IMR-90 (cell line): ENCODE data around the gene ADISSP. TPM values are rescaled to one million over a fixed set of nuclear protein-coding genes. Genes with fewer than 3 reads are reported as not detected.

Experiments
- ATAC-seq: fragments of 200-7000 bp; cut with Tn5 transposase; 2 replicates; pipeline ENCODE4 v1.9.1; 2020; ENCODE audit warnings: low read depth, mild to moderate bottlenecking, moderate library complexity
- BruUV-seq: library from RNA; stranded (reverse); fragments of 400-500 nt; replicated peaks from 2 replicates; lab custom pipeline; 2021; lab: Mats Ljungman, UMichigan
- CTCF ChIA-PET: fragments of 300-600 bp; formaldehyde crosslinking; extraction: SDS; loops from one replicate; lab custom pipeline; 2021; ENCODE audit warnings: antibody characterized with exemption; lab: Yijun Ruan, JAX
- POLR2A ChIA-PET: fragments of 300-600 bp; sonication (Branson Sonifier 250); formaldehyde crosslinking; loops from one replicate; lab custom pipeline; 2022; ENCODE audit warnings: antibody characterized with exemption; ENCODE audit not compliant: unreplicated experiment; lab: Charles Lee
- DNase-seq: peaks from one replicate; pipeline ENCODE4 v3.0.0; 2013
- H2AFZ ChIP-seq: replicated peaks from 2 replicates; pipeline ENCODE3; 2013; ENCODE audit warnings: low read length, mild to moderate bottlenecking; ENCODE audit not compliant: poor library complexity
- H2AK5ac ChIP-seq: 2 replicates; pipeline ENCODE4 v1.6.1; 2013; ENCODE audit warnings: low read depth, low read length, inconsistent platforms
- H2AK9ac ChIP-seq: replicated peaks from 2 replicates; pipeline ENCODE3; 2013; ENCODE audit warnings: mild to moderate bottlenecking, low read depth, low read length, moderate library complexity; ENCODE audit not compliant: poor library complexity
- H2BK120ac ChIP-seq: 2 replicates; pipeline ENCODE4 v1.6.1; 2013; ENCODE audit warnings: low read depth, low read length, inconsistent platforms
- H2BK15ac ChIP-seq: 3 replicates; pipeline ENCODE4 v1.6.1; 2013; ENCODE audit warnings: low read depth, low read length, inconsistent platforms
- H2BK20ac ChIP-seq: 2 replicates; pipeline ENCODE4 v1.6.1; 2013; ENCODE audit warnings: low read depth, mild to moderate bottlenecking, inconsistent platforms, low read length, moderate library complexity
- H2BK5ac ChIP-seq: 2 replicates; pipeline ENCODE4 v1.6.1; 2013; ENCODE audit warnings: mild to moderate bottlenecking, low read depth, low read length, inconsistent platforms; ENCODE audit not compliant: poor library complexity, severe bottlenecking
- H3K14ac ChIP-seq: replicated peaks from 2 replicates; pipeline ENCODE4 v1.6.1; 2013; ENCODE audit warnings: low read depth, low read length, inconsistent platforms
- H3K18ac ChIP-seq: 2 replicates; pipeline ENCODE4 v1.6.1; 2013; ENCODE audit warnings: low read depth, low read length, control low read depth
- H3K23ac ChIP-seq: 2 replicates; pipeline ENCODE4 v1.6.1; 2013; ENCODE audit warnings: low read depth, low read length, inconsistent platforms
- H3K27ac ChIP-seq: 2 replicates; pipeline ENCODE4 v1.5.1; 2013; ENCODE audit warnings: mild to moderate bottlenecking, control low read depth, low read length; ENCODE audit not compliant: insufficient read depth
- H3K27me3 ChIP-seq: 2 replicates; pipeline ENCODE4 v1.6.1; 2013; ENCODE audit warnings: low read length; ENCODE audit not compliant: control insufficient read depth, insufficient read depth
- H3K36me3 ChIP-seq: 2 replicates; pipeline ENCODE4 v1.6.1; 2013; ENCODE audit warnings: low read length, mixed read lengths; ENCODE audit not compliant: control insufficient read depth, insufficient read depth
- H3K4ac ChIP-seq: 2 replicates; pipeline ENCODE4 v1.6.1; 2013; ENCODE audit warnings: low read depth, low read length, inconsistent platforms
- H3K4me1 ChIP-seq: 2 replicates; pipeline ENCODE4 v1.6.1; 2013; ENCODE audit warnings: low read length, mixed read lengths; ENCODE audit not compliant: control insufficient read depth, insufficient read depth
- H3K4me2 ChIP-seq: 2 replicates; pipeline ENCODE4 v1.6.1; 2013; ENCODE audit warnings: low read depth, mild to moderate bottlenecking, control low read depth, low read length, moderate library complexity
- H3K4me3 ChIP-seq: 2 replicates; pipeline ENCODE4 v1.5.1; 2013; ENCODE audit warnings: low read depth, mild to moderate bottlenecking, control low read depth, low read length, moderate library complexity; ENCODE audit not compliant: insufficient read depth
- H3K56ac ChIP-seq: 2 replicates; pipeline ENCODE4 v1.6.1; 2013; ENCODE audit warnings: low read length, inconsistent platforms; ENCODE audit not compliant: insufficient read depth; ENCODE audit errors: extremely low read depth
- H3K79me1 ChIP-seq, 2 experiments: 2 replicates each; pipeline ENCODE4 v1.6.1; 2013; ENCODE audit warnings: low read length in 2 of 2, inconsistent platforms in 1 of 2, low read depth in 1 of 2
- H3K9ac ChIP-seq: 2 replicates; pipeline ENCODE4 v1.6.1; 2013; ENCODE audit warnings: low read depth, low read length, control low read depth
- H3K9me1 ChIP-seq: 2 replicates; pipeline ENCODE4 v1.6.1; 2013; ENCODE audit warnings: low read length, inconsistent platforms; ENCODE audit not compliant: insufficient read depth
- H3K9me3 ChIP-seq: 2 replicates; pipeline ENCODE4 v1.6.1; 2013; ENCODE audit warnings: low read length; ENCODE audit not compliant: control insufficient read depth, insufficient read depth
- H4K20me1 ChIP-seq: 2 replicates; pipeline ENCODE4 v1.6.1; 2013; ENCODE audit warnings: low read length, inconsistent platforms; ENCODE audit not compliant: insufficient read depth
- H4K5ac ChIP-seq: 2 replicates; pipeline ENCODE4 v1.6.1; 2013; ENCODE audit warnings: mild to moderate bottlenecking, low read depth, low read length, control low read depth
- H4K8ac ChIP-seq, 2 experiments: 2 replicates each; pipeline ENCODE4 v1.6.1; 2013; ENCODE audit warnings: low read depth in 2 of 2, low read length in 2 of 2, control low read depth in 1 of 2, inconsistent platforms in 1 of 2
- H4K91ac ChIP-seq: 2 replicates; pipeline ENCODE4 v1.6.1; 2013; ENCODE audit warnings: low read depth, low read length, inconsistent platforms; ENCODE audit not compliant: insufficient read depth
- BHLHE40 ChIP-seq: fragments of 150-350 bp; IDR thresholded peaks from 2 replicates; pipeline ENCODE4 v1.6.1; 2016; ENCODE audit warnings: mild to moderate bottlenecking, low read depth, low read length
- CHD1 ChIP-seq: IDR thresholded peaks from 2 replicates; pipeline ENCODE4 v1.6.1; 2012; ENCODE audit warnings: low read depth, low read length, improper control_type of control experiment
- FOS ChIP-seq: fragments of 150-350 bp; IDR thresholded peaks from 2 replicates; pipeline ENCODE4 v1.6.1; 2016; ENCODE audit warnings: low read depth, low read length
- MAFK ChIP-seq: IDR thresholded peaks from 2 replicates; pipeline ENCODE4 v1.6.1; 2012; ENCODE audit warnings: low read depth, low read length, improper control_type of control experiment
- MAZ ChIP-seq: IDR thresholded peaks from 2 replicates; pipeline ENCODE4 v1.6.1; 2012; ENCODE audit warnings: low read depth, mild to moderate bottlenecking, low read length, improper control_type of control experiment, moderate library complexity, borderline replicate concordance
- MXI1 ChIP-seq: IDR thresholded peaks from 2 replicates; pipeline ENCODE4 v1.6.1; 2012; ENCODE audit warnings: low read depth, mild to moderate bottlenecking, low read length, moderate library complexity, borderline replicate concordance
- NFE2L2 ChIP-seq: fragments of 150-350 bp; IDR thresholded peaks from 2 replicates; pipeline ENCODE4 v1.6.1; 2016; ENCODE audit warnings: low read depth, mild to moderate bottlenecking, low read length
- RAD21 ChIP-seq: IDR thresholded peaks from 2 replicates; pipeline ENCODE4 v1.6.1; 2012; ENCODE audit warnings: low read length, improper control_type of control experiment
- SMC3 ChIP-seq: fragments of 150-350 bp; IDR thresholded peaks from 2 replicates; pipeline ENCODE4 v1.6.1; 2016; ENCODE audit warnings: low read depth, mild to moderate bottlenecking, antibody characterized with exemption, low read length, moderate library complexity
- WGBS, 2 experiments: methylation state at CpG; one replicate each; pipeline versions ENCODE4 v1.1.5 to v1.1.7; 2013; ENCODE audit warnings: missing lambda C conversion rate in 2 of 2; ENCODE audit not compliant: insufficient read length in 1 of 2; ENCODE audit errors: extremely low coverage in 2 of 2; 5-methylcytosine and 5-hydroxymethylcytosine counted together
- dilution Hi-C: fragments of 300-500 bp; cut with HindIII; formaldehyde crosslinking; loops from one replicate; pipeline ENCODE4 v1.14.3; 2018; ENCODE audit warnings: low sequenced_read_pairs; ENCODE audit not compliant: unreplicated experiment
- in situ Hi-C: fragments of 300-500 bp; cut with MboI; formaldehyde crosslinking; loops from 3 replicates; pipeline ENCODE4 v1.14.3; 2019; ENCODE audit warnings: low sequenced_read_pairs, inconsistent platforms, mixed read lengths
- intact Hi-C: fragments of 100-400 bp; cut with micrococcal nuclease; formaldehyde crosslinking; loops from 2 replicates; pipeline ENCODE4 v1.10.0; 2022
- polyA plus RNA-seq, 3 experiments: library from polyadenylated mRNA; depleted of rRNA; stranded (reverse); fragments of >200 nt; gene quantifications; 2 replicates each; pipeline ENCODE4 v1.2.3, GENCODE V29; 2012; ENCODE audit warnings: low replicate concordance in 1 of 3
- total RNA-seq: library from RNA; depleted of rRNA; stranded (reverse); fragments of >200 nt; gene quantifications from 2 replicates; pipeline ENCODE4 v1.2.3, GENCODE V29; 2012
- TF ChIP-seq, protein P1 (sequence below): fragments of 150-350 bp; IDR thresholded peaks from 2 replicates; pipeline ENCODE4 v1.6.1; 2016; ENCODE audit warnings: low read depth, mild to moderate bottlenecking, low read length, moderate library complexity, borderline replicate concordance
- TF ChIP-seq, protein P2 (sequence below): fragments of 150-350 bp; IDR thresholded peaks from 2 replicates; pipeline ENCODE4 v1.6.1; 2017; ENCODE audit warnings: mild to moderate bottlenecking, antibody characterized with exemption, low read length, low read depth
- TF ChIP-seq, protein P3 (sequence below): conservative IDR thresholded peaks from 2 replicates; pipeline ENCODE4 v1.5.1; 2012; ENCODE audit warnings: mild to moderate bottlenecking, low read depth, low read length, improper control_type of control experiment

ADISSP gene
- total and polyA plus RNA-seq, 2 of the 4 experiments (the other 2 are of a cell fraction), result 31.9 to 58.2 TPM

DNA sequence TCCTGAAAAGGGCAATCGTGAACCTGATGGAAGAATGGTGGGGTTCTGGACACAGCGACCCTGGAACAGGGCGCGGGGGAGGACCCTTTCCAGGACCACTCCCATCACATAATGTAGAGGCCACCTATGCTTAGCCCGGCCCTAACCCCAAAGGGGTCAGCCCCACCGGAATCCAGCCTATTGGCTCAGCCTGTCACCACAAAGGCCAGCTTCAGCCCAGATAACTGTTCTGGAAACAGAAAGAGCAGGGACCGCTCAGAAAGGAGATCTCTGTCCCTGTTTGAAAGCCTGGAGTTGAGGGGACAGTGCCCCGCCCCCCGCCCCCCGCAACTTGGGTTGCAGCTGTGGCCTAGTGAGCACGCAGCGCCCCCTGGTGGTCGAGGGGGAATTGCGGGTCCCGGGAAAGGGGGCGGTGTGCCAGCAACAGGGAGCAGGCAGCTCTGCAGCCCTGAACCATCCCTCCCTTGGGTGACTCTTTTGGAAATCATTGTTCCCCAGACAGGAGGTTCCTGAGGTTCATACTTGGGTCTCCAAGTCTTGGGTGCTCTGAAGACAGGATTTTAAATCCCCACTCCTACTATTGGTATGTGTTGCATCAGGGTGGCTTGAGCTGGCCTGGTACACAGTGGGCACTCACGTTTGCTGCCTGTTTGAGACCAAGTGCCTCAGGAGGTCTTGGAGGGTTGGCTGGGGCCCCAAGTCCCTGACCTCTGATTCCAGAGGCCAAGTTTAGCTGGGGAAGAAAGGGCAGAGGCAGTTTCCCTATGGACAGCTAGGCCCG, 56.7 kb downstream of the ADISSP start:
- Histone ChIP-seq H3K36me3 (no peaks in the 10 kb centered on the region), H4K8ac (no peak overlapping the region), H3K4me2 (no peak overlapping the region), H2BK5ac (no peak overlapping the region), H4K91ac (no peak overlapping the region), H2AK5ac (no peak overlapping the region), H3K23ac (no peak overlapping the region), H2AK9ac (peak overlapping the region; percentile 67), H4K5ac (no peak overlapping the region), H3K14ac (no peak overlapping the region), H3K9me1 (no peaks in the 10 kb centered on the region), H3K79me1 (no peaks in the 10 kb centered on the region), H3K4me3 (no peak overlapping the region), H3K18ac (no peak overlapping the region), H3K27ac (no peak overlapping the region), H2BK20ac (no peak overlapping the region), H3K27me3 (peaks cover 19% of the 10 kb centered on the region), H4K20me1 (no peaks in the 10 kb centered on the region), H3K9me3 (no peaks in the 10 kb centered on the region), H2BK15ac (no peak overlapping the region), H3K4ac (no peak overlapping the region), H3K4me1 (no peaks in the 10 kb centered on the region), H3K56ac (no peak overlapping the region), H2AFZ (peak overlapping the region; percentile 47), H3K9ac (no peak overlapping the region), H2BK120ac (no peak overlapping the region)
- ChIA-PET POLR2A (no interaction called here), CTCF (interaction anchor here (0.6 to 2.4 kb wide), 12 partner anchors 10 to 375 kb away, joined by 3 to 19 read pairs (median 4); no protein-coding TSS in a partner anchor)
- 10% methylated on average over 8 of the region's 18 CpGs; no CpG with 5 or more reads in 1 of the 2 experiments for WGBS, 2 experiments
- in situ Hi-C loops, result no loop called here
- BruUV-seq, result no TSS peak
- dilution Hi-C loops, result no loop called here
- peak; percentile 75 for ATAC-seq
- TF ChIP-seq RAD21 (peak; percentile 78), MXI1 (no peak), BHLHE40 (no peak), CHD1 (no peak), FOS (no peak), SMC3 (peak; percentile 90), MAFK (no peak), MAZ (peak; percentile 75), NFE2L2 (no peak)
- TF ChIP-seq, protein P1, sequence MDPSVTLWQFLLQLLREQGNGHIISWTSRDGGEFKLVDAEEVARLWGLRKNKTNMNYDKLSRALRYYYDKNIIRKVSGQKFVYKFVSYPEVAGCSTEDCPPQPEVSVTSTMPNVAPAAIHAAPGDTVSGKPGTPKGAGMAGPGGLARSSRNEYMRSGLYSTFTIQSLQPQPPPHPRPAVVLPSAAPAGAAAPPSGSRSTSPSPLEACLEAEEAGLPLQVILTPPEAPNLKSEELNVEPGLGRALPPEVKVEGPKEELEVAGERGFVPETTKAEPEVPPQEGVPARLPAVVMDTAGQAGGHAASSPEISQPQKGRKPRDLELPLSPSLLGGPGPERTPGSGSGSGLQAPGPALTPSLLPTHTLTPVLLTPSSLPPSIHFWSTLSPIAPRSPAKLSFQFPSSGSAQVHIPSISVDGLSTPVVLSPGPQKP, result no peak
- TF ChIP-seq, protein P2, sequence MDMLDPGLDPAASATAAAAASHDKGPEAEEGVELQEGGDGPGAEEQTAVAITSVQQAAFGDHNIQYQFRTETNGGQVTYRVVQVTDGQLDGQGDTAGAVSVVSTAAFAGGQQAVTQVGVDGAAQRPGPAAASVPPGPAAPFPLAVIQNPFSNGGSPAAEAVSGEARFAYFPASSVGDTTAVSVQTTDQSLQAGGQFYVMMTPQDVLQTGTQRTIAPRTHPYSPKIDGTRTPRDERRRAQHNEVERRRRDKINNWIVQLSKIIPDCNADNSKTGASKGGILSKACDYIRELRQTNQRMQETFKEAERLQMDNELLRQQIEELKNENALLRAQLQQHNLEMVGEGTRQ, result no peak
- TF ChIP-seq, protein P3, sequence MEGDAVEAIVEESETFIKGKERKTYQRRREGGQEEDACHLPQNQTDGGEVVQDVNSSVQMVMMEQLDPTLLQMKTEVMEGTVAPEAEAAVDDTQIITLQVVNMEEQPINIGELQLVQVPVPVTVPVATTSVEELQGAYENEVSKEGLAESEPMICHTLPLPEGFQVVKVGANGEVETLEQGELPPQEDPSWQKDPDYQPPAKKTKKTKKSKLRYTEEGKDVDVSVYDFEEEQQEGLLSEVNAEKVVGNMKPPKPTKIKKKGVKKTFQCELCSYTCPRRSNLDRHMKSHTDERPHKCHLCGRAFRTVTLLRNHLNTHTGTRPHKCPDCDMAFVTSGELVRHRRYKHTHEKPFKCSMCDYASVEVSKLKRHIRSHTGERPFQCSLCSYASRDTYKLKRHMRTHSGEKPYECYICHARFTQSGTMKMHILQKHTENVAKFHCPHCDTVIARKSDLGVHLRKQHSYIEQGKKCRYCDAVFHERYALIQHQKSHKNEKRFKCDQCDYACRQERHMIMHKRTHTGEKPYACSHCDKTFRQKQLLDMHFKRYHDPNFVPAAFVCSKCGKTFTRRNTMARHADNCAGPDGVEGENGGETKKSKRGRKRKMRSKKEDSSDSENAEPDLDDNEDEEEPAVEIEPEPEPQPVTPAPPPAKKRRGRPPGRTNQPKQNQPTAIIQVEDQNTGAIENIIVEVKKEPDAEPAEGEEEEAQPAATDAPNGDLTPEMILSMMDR, result peak; percentile 92
- DNase-seq, result peak; percentile 28
- intact Hi-C loops, result loop anchor here (1.0 kb wide), 2 partner anchors 35 to 148 kb away; no protein-coding TSS in a partner anchor
